HAP-1 (cell line): Measurements from ENCODE around the gene NOL4L.

Experiments
- DNase-seq, 2 experiments: peaks; one replicate each; pipeline ENCODE4 v3.0.0-alpha.2; 2016 to 2020; ENCODE audit warnings: low spot score in 2 of 2
- H3K27me3 ChIP-seq: fragments of 250-450 bp; sonication (Bioruptor Pico); 2 replicates; pipeline ENCODE4 v1.5.1; 2020; ENCODE audit warnings: low read depth, mild to moderate bottlenecking, moderate library complexity
- H3K36me3 ChIP-seq: fragments of 250-450 bp; sonication (Bioruptor Pico); replicated peaks from 2 replicates; pipeline ENCODE4 v1.5.1; 2020; ENCODE audit warnings: mild to moderate bottlenecking
- H3K4me1 ChIP-seq: fragments of 250-450 bp; sonication (Bioruptor Pico); 2 replicates; pipeline ENCODE4 v1.5.1; 2020; ENCODE audit warnings: mild to moderate bottlenecking
- H3K4me3 ChIP-seq: fragments of 250-450 bp; sonication (Bioruptor Pico); 2 replicates; pipeline ENCODE4 v1.5.1; 2020; ENCODE audit warnings: mild to moderate bottlenecking, moderate library complexity
- H3K9me3 ChIP-seq: fragments of 250-450 bp; sonication (Bioruptor Pico); 2 replicates; pipeline ENCODE4 v1.5.1; 2020; ENCODE audit warnings: mild to moderate bottlenecking, moderate library complexity
- in situ Hi-C: fragments of 300-500 bp; cut with MboI; formaldehyde crosslinking; loops from 3 replicates; pipeline ENCODE4 v1.14.3; 2020; ENCODE audit warnings: low sequenced_read_pairs, inconsistent platforms, mixed read lengths

NOL4L gene

GRCh38 chr20:32457479-32457986 lies 127.6 kb downstream of the NOL4L start:
- in situ Hi-C loops, result no loop called here
- Histone ChIP-seq H3K4me1 (no peaks in the 10 kb centered on the region), H3K4me3 (no peak overlapping the region)

GRCh38 chr20:32456869-32457478 lies 128.2 kb downstream of the NOL4L start:
- Histone ChIP-seq H3K4me1 (no peaks in the 10 kb centered on the region), H3K9me3 (no peaks in the 10 kb centered on the region), H3K4me3 (no peak overlapping the region), H3K27me3 (no peaks in the 10 kb centered on the region), H3K36me3 (peaks cover 6% of the 10 kb centered on the region; the same call in 1 of the 2 replicates)
- in situ Hi-C loops, result no loop called here
- DNase-seq, result peak in 1 of 2 experiments; percentile 54

More at GRCh38 chr20:32457479-32457986, 127.6 kb downstream of the NOL4L start:
- Histone ChIP-seq H3K36me3 (peaks cover 3% of the 10 kb centered on the region; the same call in 1 of the 2 replicates), H3K9me3 (no peaks in the 10 kb centered on the region), H3K27me3 (no peaks in the 10 kb centered on the region)
- peak in 1 of 2 experiments; percentile 27 for DNase-seq

GRCh38 chr20:32455901-32456701 lies 129.0 kb downstream of the NOL4L start:
- Histone ChIP-seq H3K9me3 (no peaks in the 10 kb centered on the region), H3K4me1 (no peaks in the 10 kb centered on the region), H3K36me3 (peaks cover 10% of the 10 kb centered on the region; the same call in 1 of the 2 replicates), H3K4me3 (no peak overlapping the region), H3K27me3 (no peaks in the 10 kb centered on the region)
- in situ Hi-C loops, result no loop called here
- DNase-seq, result no peak

GRCh38 chr20:32455171-32455900 lies 129.8 kb downstream of the NOL4L start:
- Histone ChIP-seq H3K36me3 (peaks cover 10% of the 10 kb centered on the region; the same call in 1 of the 2 replicates), H3K27me3 (no peaks in the 10 kb centered on the region), H3K9me3 (no peaks in the 10 kb centered on the region), H3K4me1 (no peaks in the 10 kb centered on the region), H3K4me3 (no peak overlapping the region)
- in situ Hi-C loops, result no loop called here
- DNase-seq, result no peak

- in situ Hi-C loops, result no loop called here
- H3K4me1 ChIP-seq, result no peaks in the 10 kb centered on the region
- no peaks in the 10 kb centered on the region for H3K9me3 ChIP-seq
- H3K27me3 ChIP-seq, result no peaks in the 10 kb centered on the region
- H3K36me3 ChIP-seq, result peaks cover 10% of the 10 kb centered on the region; the same call in 1 of the 2 replicates
- DNase-seq, result no peak
- H3K4me3 ChIP-seq, result no peak overlapping the region
These were observed 130.7 kb downstream of the NOL4L start for GRCh38 chr20:32454164-32455145.

- no peaks in the 10 kb centered on the region for H3K27me3 ChIP-seq
- H3K36me3 ChIP-seq, result peaks cover 12% of the 10 kb centered on the region; the same call in 1 of the 2 replicates
- in situ Hi-C loops, result no loop called here
- H3K9me3 ChIP-seq, result no peaks in the 10 kb centered on the region
- DNase-seq, result no peak
- no peak overlapping the region for H3K4me3 ChIP-seq
- no peaks in the 10 kb centered on the region for H3K4me1 ChIP-seq
These were observed 131.5 kb downstream of the NOL4L start for GRCh38 chr20:32453467-32454163.

- Histone ChIP-seq H3K36me3 (peaks cover 12% of the 10 kb centered on the region; the same call in 1 of the 2 replicates), H3K27me3 (no peaks in the 10 kb centered on the region), H3K4me1 (no peaks in the 10 kb centered on the region), H3K9me3 (no peaks in the 10 kb centered on the region), H3K4me3 (no peak overlapping the region)
- DNase-seq, result no peak
- in situ Hi-C loops, result no loop called here
These were observed 132.2 kb downstream of the NOL4L start for GRCh38 chr20:32452776-32453466.

GRCh38 chr20:32451682-32452461 lies 133.3 kb downstream of the NOL4L start:
- H3K36me3 ChIP-seq, result peaks cover 12% of the 10 kb centered on the region; the same call in 1 of the 2 replicates

GRCh38 chr20:32451340-32451681 lies 133.8 kb downstream of the NOL4L start:
- no peak for DNase-seq
- Histone ChIP-seq H3K9me3 (no peaks in the 10 kb centered on the region), H3K4me3 (no peak overlapping the region), H3K27me3 (no peaks in the 10 kb centered on the region), H3K4me1 (no peaks in the 10 kb centered on the region), H3K36me3 (peaks cover 15% of the 10 kb centered on the region)
- in situ Hi-C loops, result no loop called here

More at GRCh38 chr20:32451682-32452461, 133.3 kb downstream of the NOL4L start:
- in situ Hi-C loops, result no loop called here
- Histone ChIP-seq H3K27me3 (no peaks in the 10 kb centered on the region), H3K4me3 (no peak overlapping the region), H3K9me3 (no peaks in the 10 kb centered on the region), H3K4me1 (no peaks in the 10 kb centered on the region)
- no peak for DNase-seq

- Histone ChIP-seq H3K4me3 (no peak overlapping the region), H3K27me3 (no peaks in the 10 kb centered on the region), H3K36me3 (peaks cover 21% of the 10 kb centered on the region), H3K9me3 (no peaks in the 10 kb centered on the region), H3K4me1 (no peaks in the 10 kb centered on the region)
- in situ Hi-C loops, result no loop called here
- no peak for DNase-seq
These were observed 134.6 kb downstream of the NOL4L start for GRCh38 chr20:32450484-32451061.

- Histone ChIP-seq H3K9me3 (no peaks in the 10 kb centered on the region), H3K4me1 (no peaks in the 10 kb centered on the region), H3K36me3 (peaks cover 27% of the 10 kb centered on the region), H3K27me3 (no peaks in the 10 kb centered on the region), H3K4me3 (no peak overlapping the region)
- in situ Hi-C loops, result no loop called here
- no peak for DNase-seq
These were observed 135.2 kb downstream of the NOL4L start for GRCh38 chr20:32449890-32450401.
